HG02852 (cell line): ENCODE results near the gene TNS1.

Experiments
- ATAC-seq: cut with Tn5 transposase; IDR thresholded peaks from one replicate; pipeline ENCODE4 v1.9.1; 2021; ENCODE audit warnings: mild to moderate bottlenecking, moderate library complexity; ENCODE audit not compliant: unreplicated experiment

Gene TNS1

DNA sequence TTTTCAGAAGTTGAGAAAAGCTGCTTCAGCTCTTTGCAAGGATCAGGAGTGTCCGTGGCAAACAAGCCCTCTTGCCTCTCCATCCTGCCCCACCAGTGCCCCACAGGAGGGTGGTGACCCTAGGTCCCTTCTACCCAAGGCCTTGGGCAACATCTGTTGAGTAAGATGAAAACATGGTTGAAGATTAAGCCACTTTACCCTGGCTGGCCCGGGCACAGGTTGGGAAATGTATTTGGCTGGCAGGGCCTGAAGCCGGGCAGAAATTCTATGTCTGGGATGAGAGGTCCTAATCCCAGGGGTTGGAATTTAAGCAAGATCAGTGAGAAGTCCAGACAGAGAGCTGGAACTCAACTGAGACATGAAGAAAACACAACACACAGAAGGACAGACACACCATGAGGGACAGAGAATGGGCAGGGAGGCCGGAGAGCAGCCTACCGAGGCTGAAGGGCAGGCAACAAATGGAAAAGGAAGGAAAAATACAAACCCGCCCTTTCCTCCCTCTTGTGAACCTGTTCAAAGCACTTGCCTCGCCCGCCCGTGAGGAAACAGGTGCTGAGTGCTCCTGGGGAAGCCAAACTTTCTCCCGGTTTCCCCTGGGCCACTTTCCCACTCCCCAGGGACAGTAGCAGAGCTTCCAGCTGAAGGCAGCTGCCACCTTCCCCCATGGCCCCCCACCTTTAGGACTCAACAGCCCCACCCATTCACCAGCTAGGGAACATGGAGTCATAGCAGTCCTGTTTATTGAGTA is 86.1 kb downstream of the TNS1 start:
- ATAC-seq, result no peak

DNA sequence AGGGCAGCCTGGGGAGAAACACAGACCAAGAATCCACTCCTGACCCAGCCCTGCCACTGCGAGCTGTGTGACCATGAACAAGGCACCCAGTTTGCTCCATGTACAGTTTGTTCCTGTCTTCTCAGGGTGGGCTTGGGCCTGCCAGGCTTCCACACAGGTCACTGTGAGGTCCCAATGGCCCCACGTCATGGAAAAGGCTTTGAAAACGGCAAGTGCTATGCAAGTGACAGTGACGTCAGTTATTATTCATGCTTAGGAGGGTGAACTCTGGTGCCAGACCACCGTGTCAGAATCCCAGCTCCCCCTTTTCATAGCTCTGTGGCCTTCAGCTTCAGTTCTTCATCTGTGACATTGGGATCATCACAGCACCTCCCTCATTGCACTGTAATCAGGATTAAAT is 87.1 kb downstream of the TNS1 start:
- ATAC-seq, result no peak

DNA sequence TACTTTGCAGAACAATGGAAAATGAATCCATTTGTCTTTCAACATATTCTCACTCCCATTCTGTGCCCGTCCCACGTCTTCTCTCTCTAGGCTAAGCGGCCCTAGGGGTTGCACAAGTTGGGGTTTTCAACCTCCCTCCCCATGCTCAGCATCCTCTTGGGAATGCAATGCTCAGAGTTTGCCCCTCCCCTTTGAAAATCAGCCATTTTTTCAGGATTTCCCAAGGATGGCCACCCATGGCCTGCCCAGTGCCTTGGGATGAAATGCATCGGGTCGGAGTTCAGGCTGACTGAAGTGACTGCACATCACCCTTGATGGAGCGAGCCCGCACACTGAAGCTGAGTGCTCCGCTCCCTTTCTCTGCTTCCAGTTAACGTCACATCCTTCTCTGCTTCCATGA is 87.9 kb downstream of the TNS1 start:
- ATAC-seq, result no peak

- ATAC-seq, result no peak
These were observed 88.7 kb downstream of the TNS1 start for GRCh38 chr2:217914078-217914477.

- ATAC-seq, result no peak
These were observed 89.4 kb downstream of the TNS1 start for GRCh38 chr2:217913436-217913835.

- no peak for ATAC-seq
These were observed 90.4 kb downstream of the TNS1 start for GRCh38 chr2:217912098-217913024.

- no peak for ATAC-seq
These were observed 91.3 kb downstream of the TNS1 start for GRCh38 chr2:217911283-217912097.

GRCh38 chr2:217910875-217911212 is 92.0 kb downstream of the TNS1 start:
- no peak for ATAC-seq

GRCh38 chr2:217909156-217909820 is 93.5 kb downstream of the TNS1 start:
- no peak for ATAC-seq

GRCh38 chr2:217908544-217908943 is 94.3 kb downstream of the TNS1 start:
- no peak for ATAC-seq

DNA sequence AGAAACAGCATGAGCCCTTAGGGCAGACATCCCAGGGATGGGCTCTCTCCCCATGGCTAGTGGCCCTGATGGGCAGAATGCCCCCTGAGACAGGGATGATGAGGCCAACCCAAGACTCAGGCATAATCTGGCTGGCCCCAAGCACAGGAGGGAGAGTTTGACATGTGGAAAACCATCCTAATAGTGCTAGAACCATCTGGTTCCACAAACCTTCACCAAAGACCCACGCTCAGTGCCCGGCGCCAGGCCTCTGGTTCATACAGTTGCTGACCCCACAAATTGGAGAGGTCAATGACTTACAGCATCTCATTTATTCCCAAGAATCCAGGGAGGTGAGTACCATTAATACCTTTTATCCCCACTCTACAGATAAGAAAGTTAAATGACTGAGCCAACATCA is 95.5 kb downstream of the TNS1 start:
- no peak for ATAC-seq

- ATAC-seq, result no peak
These were observed 96.0 kb downstream of the TNS1 start for GRCh38 chr2:217906798-217907197.

DNA sequence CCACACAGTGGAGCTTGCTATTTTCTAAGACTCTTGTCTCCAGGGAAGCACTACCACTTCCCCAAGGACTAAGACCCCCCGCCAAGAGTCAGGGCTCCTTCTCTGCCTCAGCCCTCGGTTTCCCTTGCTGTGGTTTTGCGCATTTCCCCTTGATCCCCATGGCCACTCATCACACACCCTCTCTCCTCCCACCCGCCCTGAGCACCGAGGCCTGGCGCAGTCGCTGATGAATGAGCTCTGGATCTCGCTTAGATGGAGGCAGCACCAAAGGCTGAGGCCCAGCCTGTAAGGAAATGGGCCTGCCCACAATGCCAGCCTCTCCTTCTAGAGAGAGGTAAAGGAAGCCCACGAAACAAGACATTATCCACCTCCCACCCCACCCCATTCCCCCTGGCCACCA is 96.9 kb downstream of the TNS1 start:
- ATAC-seq, result no peak

GRCh38 chr2:217905395-217905794 is 97.4 kb downstream of the TNS1 start:
- no peak for ATAC-seq

DNA sequence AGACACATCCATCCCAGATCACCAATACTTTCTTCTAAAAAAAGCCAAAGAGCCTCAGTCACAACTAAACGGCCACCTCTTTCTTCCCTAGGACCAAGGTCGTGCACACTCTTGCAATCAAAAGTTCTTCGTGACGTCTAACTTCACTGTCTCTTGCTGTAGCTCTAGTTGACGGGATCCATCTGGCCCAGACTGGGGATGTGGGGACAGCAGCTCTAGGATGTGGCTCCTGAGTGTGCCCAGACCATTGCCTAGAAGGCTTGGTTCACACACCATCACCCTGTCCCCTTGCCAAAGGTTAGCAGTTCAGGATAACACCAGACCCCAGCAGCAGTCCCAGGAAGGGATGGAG is 98.2 kb downstream of the TNS1 start:
- ATAC-seq, result no peak

DNA sequence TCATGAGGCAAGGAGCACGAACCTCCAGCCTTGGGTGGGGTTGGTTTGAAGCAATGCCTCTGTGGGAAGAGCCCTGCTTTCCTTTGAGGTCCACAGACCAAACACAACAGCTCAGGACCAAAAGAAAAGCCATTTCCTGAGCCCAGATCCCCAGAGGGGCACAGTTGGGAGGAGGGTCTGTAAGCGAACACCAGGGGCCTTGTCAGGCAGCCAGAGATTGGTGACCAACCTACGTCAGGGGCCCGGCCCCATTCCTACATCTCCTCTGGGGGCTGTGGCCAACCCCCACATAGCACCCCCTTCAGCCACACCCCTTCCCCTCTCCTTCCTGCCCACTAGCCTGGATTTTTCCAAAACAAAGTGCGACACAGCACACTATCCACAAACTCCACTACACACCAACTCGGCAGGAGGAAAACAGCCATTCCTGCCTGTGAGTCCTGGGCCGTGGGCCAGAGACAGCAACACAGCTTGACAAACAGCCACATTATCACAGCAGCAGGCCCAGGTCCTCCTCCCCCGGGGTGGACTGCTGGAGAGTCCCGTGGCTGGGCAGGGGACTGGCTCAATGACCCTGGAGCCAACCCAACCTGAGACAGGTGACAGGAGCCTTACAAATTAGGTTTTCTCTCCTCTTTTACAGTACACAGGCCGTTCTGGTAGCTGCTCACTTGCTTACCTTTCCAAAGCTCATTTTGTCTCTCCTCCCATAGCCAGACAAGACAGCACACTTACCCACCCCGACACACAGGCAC is 98.8 kb downstream of the TNS1 start:
- no peak for ATAC-seq

- no peak for ATAC-seq
These were observed 99.5 kb downstream of the TNS1 start for GRCh38 chr2:217903142-217903858.

DNA sequence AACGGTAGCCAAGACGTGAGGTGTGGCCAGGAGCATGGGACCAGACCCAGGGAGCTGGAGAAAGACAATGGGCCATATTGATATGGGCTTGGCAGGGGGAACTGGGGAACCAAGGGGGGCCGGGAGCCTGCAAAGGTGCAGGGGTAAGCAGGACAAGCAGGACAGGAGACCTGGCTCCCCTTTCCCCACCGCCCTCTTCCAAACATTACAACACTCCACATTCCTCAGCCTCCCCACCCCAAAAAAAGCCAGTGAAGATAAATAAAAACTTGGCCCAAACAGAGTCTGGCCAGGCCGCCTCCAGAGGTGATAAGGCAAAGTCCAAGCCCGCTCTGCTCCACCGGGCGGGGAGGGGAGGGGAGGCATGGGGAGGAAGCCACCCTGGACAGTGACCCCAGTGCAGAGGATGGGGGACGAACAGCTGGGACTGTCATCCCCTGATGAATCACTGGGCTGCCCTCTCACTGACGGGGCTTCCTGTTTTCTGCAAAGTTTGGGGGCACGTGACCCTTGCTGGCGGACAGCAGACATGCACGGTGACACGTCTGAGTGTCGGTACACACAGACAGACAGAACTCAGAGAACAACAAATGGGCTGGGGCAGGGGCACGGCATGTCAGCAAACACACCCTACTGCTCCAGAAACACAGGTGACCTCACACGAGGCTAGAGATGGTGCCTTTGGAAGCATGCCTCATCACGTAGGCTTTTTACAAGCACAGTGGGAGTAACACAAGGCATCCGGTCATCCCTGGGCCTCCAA is 100.2 kb downstream of the TNS1 start:
- no peak for ATAC-seq

DNA sequence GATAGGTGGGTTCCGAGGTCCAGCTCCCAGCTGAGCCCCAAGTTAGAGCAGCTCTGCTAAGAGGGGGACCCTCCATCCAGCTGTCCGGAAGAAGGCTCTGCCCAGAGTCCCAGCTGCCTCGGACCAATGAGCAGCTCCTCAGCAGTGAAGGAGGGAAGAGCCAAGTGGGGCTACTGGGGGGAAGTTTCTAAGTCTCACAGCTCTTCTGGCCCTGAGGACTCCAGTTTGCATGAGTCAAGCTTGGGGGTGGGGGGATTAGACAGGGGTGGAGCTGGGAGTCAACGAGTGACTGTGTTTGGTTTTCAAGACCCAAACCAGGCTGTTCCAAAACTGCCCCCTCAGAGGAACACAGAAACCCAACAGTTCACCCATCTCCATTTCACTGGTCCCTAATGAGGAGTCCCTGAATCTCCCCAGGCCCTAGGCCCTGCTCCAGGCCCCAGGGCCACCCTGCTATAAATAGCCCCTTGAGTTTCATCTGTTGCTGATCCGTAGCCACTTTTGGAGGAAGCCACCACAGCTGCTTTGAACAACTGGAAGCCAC is 100.9 kb downstream of the TNS1 start:
- ATAC-seq, result no peak
